ENCODE measurements around the gene DDAH2. TPM values are rescaled to one million over a fixed set of nuclear protein-coding genes. Genes with fewer than 3 reads are reported as not detected.

Gene DDAH2
- total RNA-seq, 1 donor from 2014 or later = 4.8 TPM

DNA sequence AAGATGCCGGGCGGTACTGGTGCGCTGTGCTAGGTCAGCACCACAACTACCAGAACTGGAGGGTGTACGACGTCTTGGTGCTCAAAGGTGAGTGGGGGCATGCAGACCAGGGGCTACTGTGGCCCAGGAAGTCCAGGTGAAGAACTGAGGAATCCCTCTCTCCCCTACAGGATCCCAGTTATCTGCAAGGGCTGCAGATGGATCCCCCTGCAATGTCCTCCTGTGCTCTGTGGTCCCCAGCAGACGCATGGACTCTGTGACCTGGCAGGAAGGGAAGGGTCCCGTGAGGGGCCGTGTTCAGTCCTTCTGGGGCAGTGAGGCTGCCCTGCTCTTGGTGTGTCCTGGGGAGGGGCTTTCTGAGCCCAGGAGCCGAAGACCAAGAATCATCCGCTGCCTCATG lies 21.4 kb downstream of the DDAH2 start:
- intact Hi-C loops (cut with micrococcal nuclease) = no loop called here
- no peak for DNase-seq
- Mint-ChIP-seq H3K27ac (no peak overlapping the region), H3K9me3 (no peaks in the 10 kb centered on the region), H3K36me3 (ENCODE audit: low read depth) (peaks cover under 1% of the 10 kb centered on the region), H3K27me3 (peaks cover 7% of the 10 kb centered on the region), H3K4me3 (no peak overlapping the region), H3K4me1 (peaks cover 21% of the 10 kb centered on the region)

DNA sequence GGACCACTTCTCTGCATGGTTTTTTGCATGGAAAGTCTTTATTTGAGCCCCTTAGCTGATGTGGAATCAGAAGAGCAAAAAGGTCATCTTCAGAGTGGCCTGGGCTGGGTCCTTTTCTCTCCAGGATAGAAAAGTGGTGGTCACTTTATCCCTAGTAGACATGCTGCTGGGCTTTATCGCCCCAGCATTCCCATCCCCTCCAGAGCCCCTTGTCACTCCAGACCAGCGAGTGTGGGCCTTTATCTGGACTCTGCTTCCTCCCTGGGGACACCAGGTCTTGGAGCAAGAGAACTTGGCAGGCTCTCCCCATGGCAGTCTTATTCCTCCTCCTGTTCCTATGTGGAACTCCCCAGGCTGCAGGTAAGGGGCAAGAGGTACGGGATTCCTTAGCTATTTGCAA lies 22.5 kb downstream of the DDAH2 start, which contains the start of gene LY6G6F:
Gene LY6G6F, plus strand, starts transcription at position 268 of the 400 bp plus-strand sequence. Its CDS starts 41 bp downstream, at position 309.
- intact Hi-C loops (cut with micrococcal nuclease) = no loop called here
- no peaks in the 10 kb centered on the region for H3K9me3 Mint-ChIP-seq
- no peaks in the 10 kb centered on the region for H3K27me3 Mint-ChIP-seq
- H3K27ac Mint-ChIP-seq = no peak within 1 kb of the TSS
- peaks cover 5% of the 10 kb centered on the region for H3K36me3 Mint-ChIP-seq (ENCODE audit: low read depth)
- DNase-seq = peak; percentile 56
- no peak within 1 kb of the TSS for H3K4me3 Mint-ChIP-seq
- peaks cover 22% of the 10 kb centered on the region for H3K4me1 Mint-ChIP-seq

DNA sequence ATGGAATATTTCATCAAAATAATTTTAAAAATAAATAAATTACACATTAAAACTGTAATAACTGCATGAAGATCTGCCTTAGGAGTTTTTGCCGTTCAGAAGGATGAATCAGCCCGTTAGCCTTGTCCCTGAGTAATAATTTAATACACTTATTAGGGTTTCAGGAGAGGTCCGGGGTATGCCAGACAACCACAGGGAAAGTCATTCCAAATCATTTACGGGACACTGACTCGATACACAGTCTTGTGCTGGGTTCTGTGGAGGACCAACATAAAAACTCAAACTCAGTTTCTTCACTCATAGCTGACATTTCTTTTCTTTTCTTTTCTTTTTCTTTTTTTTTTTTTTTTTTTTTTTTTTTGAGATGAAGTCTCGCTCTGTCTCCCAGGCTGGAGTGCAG lies 23.2 kb downstream of the DDAH2 start:
- DNase-seq = no peak
- intact Hi-C loops (cut with micrococcal nuclease) = no loop called here
- peaks cover 5% of the 10 kb centered on the region for H3K36me3 Mint-ChIP-seq (ENCODE audit: low read depth)
- no peak overlapping the region for H3K4me3 Mint-ChIP-seq
- peaks cover 23% of the 10 kb centered on the region for H3K4me1 Mint-ChIP-seq
- H3K27ac Mint-ChIP-seq = no peak overlapping the region
- H3K9me3 Mint-ChIP-seq = no peaks in the 10 kb centered on the region
- H3K27me3 Mint-ChIP-seq = no peaks in the 10 kb centered on the region

DNA sequence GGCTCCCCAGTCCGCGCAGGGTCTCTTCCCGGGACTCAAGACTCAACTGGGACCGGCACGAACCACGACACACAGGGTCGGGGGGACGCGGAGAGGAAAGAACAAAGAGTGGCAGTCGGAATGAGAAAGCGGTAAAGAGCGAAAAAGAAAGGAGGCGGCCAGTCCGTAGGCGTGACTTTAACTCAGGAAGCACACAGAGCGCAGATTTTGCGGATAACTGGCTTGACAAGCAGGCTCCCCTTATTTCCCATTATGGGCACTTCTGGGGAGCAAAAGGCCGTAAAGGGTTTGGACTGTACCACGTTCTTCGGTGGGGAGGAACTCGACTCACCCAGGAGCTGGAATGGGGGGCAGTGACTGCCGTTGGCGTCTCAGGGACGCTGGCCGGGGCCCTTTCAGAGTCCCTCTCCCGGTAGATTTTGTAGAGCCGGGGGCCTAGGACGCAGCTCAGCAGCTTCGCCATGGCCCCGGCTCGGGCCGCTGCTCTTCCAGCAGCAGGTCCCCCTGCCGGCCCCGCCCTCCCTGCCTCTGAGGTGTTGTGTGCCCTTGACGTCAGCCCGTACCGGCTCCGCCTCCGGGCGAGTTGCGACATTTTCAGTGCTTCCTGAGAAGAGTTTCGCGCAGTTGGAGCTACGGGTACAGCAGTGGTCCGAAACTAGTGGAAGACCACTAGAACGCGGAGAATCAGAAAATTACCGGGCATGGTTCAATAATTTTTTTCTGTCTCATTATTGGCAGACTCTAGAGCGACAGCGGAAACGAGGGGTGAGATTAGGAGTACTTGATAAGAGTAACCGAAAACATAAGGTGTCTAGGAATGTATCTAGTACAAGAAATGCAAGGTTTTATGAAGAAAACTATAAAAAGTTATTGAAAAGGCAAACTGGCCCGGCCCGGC lies 26.0 kb downstream of the DDAH2 start, which contains the start of gene ABHD16A:
Gene ABHD16A, minus strand, starts transcription at position 506 of the 898 bp plus-strand sequence. Its CDS starts 43 bp downstream, at position 463.
- Mint-ChIP-seq H3K27me3 (no peaks in the 10 kb centered on the region), H3K4me3 (peak within 1 kb of the TSS; percentile 98), H3K9me3 (no peaks in the 10 kb centered on the region), H3K4me1 (peaks cover 23% of the 10 kb centered on the region), H3K27ac (peak within 1 kb of the TSS; percentile 99), H3K36me3 (ENCODE audit: low read depth) (peaks cover 10% of the 10 kb centered on the region)
- DNase-seq = peak; percentile 99
- intact Hi-C loops (cut with micrococcal nuclease) = loop anchor here (1.0 to 2.0 kb wide), 5 partner anchors 22 to 160 kb away; partner anchors contain the start of genes CLIC1 and LY6G5C

DNA sequence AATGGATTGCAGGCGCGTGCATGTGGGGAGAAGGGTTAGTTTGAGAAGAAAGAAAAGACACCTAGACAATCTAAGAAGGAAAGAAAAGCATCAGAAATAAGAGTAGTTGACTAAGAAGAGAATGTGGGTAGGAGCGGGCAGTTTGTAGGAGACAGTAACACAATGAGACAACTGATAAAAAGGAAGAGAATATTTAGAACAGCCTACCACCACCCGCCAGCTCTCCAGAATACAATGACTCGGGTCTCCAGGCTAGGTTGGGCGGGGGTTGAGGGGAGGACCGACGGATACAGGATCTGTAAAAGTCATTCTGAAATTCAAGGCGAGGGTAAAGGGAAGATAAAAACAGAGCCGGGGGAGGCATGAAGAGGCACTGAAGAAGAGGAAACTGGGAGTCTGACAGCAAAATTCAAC lies 26.7 kb downstream of the DDAH2 start:
- H3K4me1 Mint-ChIP-seq = peaks cover 28% of the 10 kb centered on the region
- peaks cover 14% of the 10 kb centered on the region for H3K36me3 Mint-ChIP-seq (ENCODE audit: low read depth)
- peak overlapping the region; percentile 99 for H3K27ac Mint-ChIP-seq
- H3K9me3 Mint-ChIP-seq = no peaks in the 10 kb centered on the region
- intact Hi-C loops (cut with micrococcal nuclease) = loop anchor here (2.0 kb wide), 2 partner anchors 22 to 24 kb away; partner anchors contain the start of gene LY6G5C
- no peaks in the 10 kb centered on the region for H3K27me3 Mint-ChIP-seq
- peak overlapping the region; percentile 98 for H3K4me3 Mint-ChIP-seq
- no peak for DNase-seq

DNA sequence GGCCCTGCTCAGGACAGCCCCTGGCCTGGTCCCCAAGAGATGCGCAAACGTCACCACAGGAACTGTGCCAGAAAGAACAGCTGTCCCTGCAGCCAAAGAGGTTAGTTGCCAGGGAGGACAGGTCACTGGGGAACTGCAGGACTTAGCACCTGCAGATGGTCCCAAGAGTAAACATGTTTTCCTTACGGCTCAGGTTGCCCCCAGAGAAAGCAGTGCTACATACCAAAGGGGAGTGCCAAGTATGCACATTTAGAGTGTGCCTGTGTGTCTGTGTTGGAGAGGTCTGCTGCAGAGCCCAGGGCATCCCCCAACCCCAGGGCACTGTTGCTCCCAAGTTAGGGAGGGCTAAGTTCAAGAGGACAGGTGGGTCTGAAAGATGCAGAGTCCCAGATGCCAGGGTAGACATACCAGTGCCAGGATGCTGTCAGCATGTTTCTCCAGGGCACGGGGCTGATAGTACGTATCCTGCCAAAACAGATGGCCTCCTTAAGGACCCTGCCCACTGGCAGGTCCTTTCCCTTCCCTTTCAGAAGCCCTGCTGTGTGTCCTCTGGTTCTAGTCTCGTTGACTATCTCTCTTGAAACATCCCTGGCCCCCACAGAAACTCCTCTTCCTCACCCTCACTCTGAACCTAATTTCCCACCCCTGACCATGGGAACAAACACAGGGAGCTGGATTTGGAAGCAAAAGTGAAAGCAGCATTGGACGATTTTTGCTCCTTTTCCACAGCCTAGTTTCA lies 27.3 kb downstream of the DDAH2 start:
- Mint-ChIP-seq H3K4me1 (peaks cover 30% of the 10 kb centered on the region), H3K4me3 (peak overlapping the region; percentile 98), H3K27ac (peak overlapping the region; percentile 99), H3K27me3 (no peaks in the 10 kb centered on the region), H3K36me3 (ENCODE audit: low read depth) (peaks cover 17% of the 10 kb centered on the region), H3K9me3 (no peaks in the 10 kb centered on the region)
- no peak for DNase-seq
- intact Hi-C loops (cut with micrococcal nuclease) = loop anchor here (2.0 kb wide), 2 partner anchors 21 to 25 kb away; partner anchors contain the start of gene LY6G5C

DNA sequence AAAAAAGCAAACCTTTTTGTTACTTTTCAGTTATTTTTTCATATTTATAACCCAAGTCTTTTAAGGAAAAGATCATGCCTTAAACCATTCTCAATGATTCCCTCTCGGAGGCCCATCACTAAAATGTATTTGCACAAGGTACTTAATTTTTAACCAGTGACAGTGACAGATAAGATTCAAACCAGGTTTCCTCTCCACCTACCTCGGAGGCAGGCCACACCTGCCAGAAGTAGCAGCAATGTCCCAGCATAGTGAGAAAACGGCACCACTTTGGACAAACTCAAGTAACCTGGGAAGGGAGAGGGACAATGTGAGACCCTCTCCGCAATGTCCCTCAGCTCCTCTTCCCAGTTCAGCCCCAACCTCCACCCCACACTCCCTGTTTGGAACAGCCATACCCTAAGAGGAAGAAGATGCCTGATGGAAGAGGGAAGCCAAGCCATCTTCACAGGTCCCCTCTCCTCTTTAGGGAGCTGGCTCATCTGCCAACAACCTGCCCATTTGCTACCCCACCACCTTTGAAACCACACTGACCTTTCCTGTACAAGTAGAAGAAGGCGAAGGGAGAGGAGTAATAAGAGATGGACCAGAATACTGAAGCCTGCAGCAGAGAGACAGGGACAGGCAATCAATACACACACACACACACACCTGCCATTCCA lies 28.2 kb downstream of the DDAH2 start:
- no peaks in the 10 kb centered on the region for H3K9me3 Mint-ChIP-seq
- H3K4me3 Mint-ChIP-seq = peak overlapping the region; percentile 98
- intact Hi-C loops (cut with micrococcal nuclease) = no loop called here

DNA sequence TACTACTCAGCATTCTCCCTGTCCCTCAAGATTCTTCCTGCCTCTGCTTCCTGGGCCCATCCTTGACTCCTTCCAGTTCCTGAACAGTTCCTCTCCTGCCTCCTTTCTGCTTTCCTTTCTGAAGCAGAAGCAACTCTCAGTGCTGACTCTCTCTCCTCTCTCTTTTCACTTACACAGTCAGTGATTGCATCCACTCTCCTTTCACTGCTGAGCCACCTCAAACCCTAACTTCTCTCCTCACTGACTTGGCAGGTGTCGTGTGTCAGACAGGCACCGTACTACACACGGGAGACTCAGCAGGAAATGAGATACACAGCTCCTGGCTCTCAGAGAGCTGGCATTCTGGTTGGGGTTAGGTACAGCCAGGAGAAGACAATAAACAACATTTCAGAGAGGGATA lies 31.5 kb downstream of the DDAH2 start:
- peak overlapping the region; percentile 66 for H3K27ac Mint-ChIP-seq
- intact Hi-C loops (cut with micrococcal nuclease) = no loop called here
- peaks cover 24% of the 10 kb centered on the region for H3K4me1 Mint-ChIP-seq
- no peak for DNase-seq
- H3K9me3 Mint-ChIP-seq = no peaks in the 10 kb centered on the region
- no peak overlapping the region for H3K4me3 Mint-ChIP-seq
- H3K36me3 Mint-ChIP-seq (ENCODE audit: low read depth) = peaks cover 32% of the 10 kb centered on the region
- no peaks in the 10 kb centered on the region for H3K27me3 Mint-ChIP-seq

More for the DNA sequence above, 28.2 kb downstream of the DDAH2 start:
- no peaks in the 10 kb centered on the region for H3K27me3 Mint-ChIP-seq
- peaks cover 30% of the 10 kb centered on the region for H3K4me1 Mint-ChIP-seq
- DNase-seq = no peak
- peak overlapping the region; percentile 10 for H3K27ac Mint-ChIP-seq
- peaks cover 23% of the 10 kb centered on the region for H3K36me3 Mint-ChIP-seq (ENCODE audit: low read depth)

DNA sequence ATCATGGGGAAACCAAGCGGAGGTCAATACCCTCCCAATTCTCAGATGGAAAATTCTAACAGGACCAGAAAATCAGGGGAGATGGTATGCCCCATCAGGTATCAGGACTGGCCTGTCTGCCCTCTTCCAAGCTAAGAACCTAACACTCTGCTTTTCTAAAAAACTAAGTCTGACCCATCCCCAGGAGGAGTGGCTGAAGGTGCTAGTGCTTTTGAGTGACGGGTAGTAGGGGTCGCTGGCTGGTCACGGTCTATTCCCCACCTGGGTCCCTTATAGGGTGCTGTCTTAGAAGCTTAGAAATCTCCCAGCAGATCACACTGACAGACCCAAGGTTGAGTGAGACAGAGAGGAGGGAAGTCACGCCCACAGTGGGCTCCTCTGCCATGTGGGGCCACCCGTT lies 35.6 kb downstream of the DDAH2 start:
- Mint-ChIP-seq H3K9me3 (no peaks in the 10 kb centered on the region), H3K27ac (no peak overlapping the region), H3K27me3 (no peaks in the 10 kb centered on the region), H3K4me1 (peaks cover 12% of the 10 kb centered on the region), H3K36me3 (ENCODE audit: low read depth) (peaks cover 43% of the 10 kb centered on the region), H3K4me3 (no peak overlapping the region)
- no peak for DNase-seq
- intact Hi-C loops (cut with micrococcal nuclease) = no loop called here

DNA sequence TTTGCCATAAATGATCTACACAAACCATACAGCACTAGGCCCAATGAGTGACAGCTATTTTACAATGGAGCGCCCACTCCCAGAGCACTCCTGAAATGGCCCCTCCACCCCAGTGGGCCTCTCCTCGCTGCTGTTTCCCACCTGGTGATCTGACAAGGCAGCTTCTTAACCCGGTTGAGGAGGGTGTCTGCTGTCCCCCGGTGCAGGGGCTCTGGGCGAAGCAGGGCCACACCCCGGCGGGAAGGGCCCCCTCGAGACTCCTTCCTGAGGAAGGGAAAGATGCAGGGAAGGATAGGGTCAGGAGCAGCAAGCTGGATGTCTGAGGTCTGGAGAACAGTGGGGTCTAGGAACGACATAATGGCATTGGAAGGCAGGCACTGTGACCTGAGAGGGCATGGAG lies 36.2 kb downstream of the DDAH2 start:
- no peak for DNase-seq
- intact Hi-C loops (cut with micrococcal nuclease) = no loop called here
- Mint-ChIP-seq H3K27ac (no peak overlapping the region), H3K36me3 (ENCODE audit: low read depth) (peaks cover 47% of the 10 kb centered on the region), H3K9me3 (no peaks in the 10 kb centered on the region), H3K4me3 (no peak overlapping the region), H3K4me1 (peaks cover 11% of the 10 kb centered on the region), H3K27me3 (no peaks in the 10 kb centered on the region)

DNA sequence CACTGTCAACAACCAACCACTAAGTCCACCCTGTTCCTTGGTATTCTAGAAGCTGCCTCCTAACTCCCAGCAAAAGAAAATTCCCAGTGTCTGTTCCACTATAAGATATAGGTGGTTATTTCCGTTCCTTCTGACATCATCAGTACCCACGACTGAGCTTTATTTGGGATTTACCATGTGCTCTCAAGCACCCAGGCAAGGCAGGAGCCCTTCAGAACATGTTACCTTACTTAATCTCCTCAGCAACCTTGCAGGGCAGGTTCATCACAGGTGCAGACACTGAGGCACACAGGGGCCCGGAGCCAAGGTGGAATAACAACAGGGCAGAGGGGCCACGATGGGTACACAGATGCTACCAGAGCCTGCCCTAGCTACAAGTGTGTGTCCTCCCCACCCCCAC lies 36.7 kb downstream of the DDAH2 start:
- Mint-ChIP-seq H3K27me3 (no peaks in the 10 kb centered on the region), H3K4me1 (peaks cover 6% of the 10 kb centered on the region), H3K27ac (no peak overlapping the region), H3K4me3 (no peak overlapping the region), H3K9me3 (no peaks in the 10 kb centered on the region), H3K36me3 (ENCODE audit: low read depth) (peaks cover 47% of the 10 kb centered on the region)
- intact Hi-C loops (cut with micrococcal nuclease) = no loop called here
- DNase-seq = no peak

DNA sequence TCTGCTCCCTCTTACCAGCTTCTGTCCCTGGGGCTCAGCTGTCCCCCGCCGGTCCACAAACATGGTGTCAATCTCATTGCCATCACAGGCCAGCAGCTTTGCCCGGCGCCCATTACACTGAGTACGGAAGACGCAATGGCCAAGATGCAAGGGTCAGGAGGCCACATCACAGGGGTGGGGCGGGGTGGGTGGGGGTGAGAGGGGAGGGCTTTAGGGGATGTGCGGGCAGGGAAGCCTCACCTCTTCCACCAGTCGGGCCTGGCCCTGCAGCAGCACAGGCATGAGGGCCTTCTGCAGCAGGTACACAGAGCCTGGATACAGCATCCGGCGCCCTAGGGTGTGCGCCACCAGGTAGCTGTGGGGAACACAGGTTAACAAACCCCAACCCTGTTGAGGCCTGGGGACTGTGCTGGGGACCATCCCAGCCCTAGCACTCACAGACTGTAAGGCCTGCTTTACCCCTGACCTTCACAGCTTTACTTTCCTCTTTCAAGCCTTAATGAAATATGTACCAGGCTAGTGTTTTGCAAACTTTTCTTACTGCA lies 37.5 kb downstream of the DDAH2 start:
- H3K9me3 Mint-ChIP-seq = no peaks in the 10 kb centered on the region
- intact Hi-C loops (cut with micrococcal nuclease) = no loop called here
- DNase-seq = no peak
- peaks cover 45% of the 10 kb centered on the region for H3K36me3 Mint-ChIP-seq (ENCODE audit: low read depth)
- no peak overlapping the region for H3K27ac Mint-ChIP-seq
- H3K4me3 Mint-ChIP-seq = no peak overlapping the region
- peaks cover 4% of the 10 kb centered on the region for H3K4me1 Mint-ChIP-seq
- no peaks in the 10 kb centered on the region for H3K27me3 Mint-ChIP-seq

DNA sequence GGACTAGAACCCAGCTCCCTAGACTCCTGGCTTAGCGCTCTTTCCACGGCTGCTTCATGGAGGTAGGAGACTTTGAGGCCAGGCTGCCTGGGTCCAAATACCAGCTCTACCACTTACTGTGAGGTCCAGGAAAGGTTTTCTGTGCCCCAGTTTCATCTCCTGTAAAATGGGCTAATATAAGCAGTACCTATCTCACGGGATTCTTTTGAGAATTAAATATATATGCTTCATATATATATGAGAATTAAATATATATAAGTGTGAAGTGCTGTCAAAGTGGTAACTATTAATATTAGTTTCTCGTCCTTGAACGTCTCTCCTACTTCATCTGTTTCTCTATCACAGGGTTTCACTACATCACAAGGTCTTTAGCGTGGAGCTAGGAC lies 38.0 kb downstream of the DDAH2 start:
- no peak overlapping the region for H3K4me3 Mint-ChIP-seq
- peaks cover 4% of the 10 kb centered on the region for H3K4me1 Mint-ChIP-seq
- no peak for DNase-seq
- no peaks in the 10 kb centered on the region for H3K9me3 Mint-ChIP-seq
- H3K27ac Mint-ChIP-seq = peak overlapping the region; percentile 51
- no peaks in the 10 kb centered on the region for H3K27me3 Mint-ChIP-seq
- intact Hi-C loops (cut with micrococcal nuclease) = no loop called here
- H3K36me3 Mint-ChIP-seq (ENCODE audit: low read depth) = peaks cover 45% of the 10 kb centered on the region
